Epithelial cell of esophagus (primary cell): ENCODE measurements around the gene HIKESHI.
"Not testable (repeated sequence)": the region's sequence is repeated elsewhere in the genome, so short reads cannot be mapped to it uniquely, and the experiment has no call there.

Source experiments
- DNase-seq: peaks from one replicate; pipeline ENCODE4 v3.0.0; 2010; ENCODE audit warnings: low read depth
- H3K4me3 ChIP-seq: 2 replicates; pipeline ENCODE4 v1.5.1; 2011; ENCODE audit warnings: mild to moderate bottlenecking, low read length, control low read depth
- CTCF ChIP-seq: IDR thresholded peaks from 2 replicates; pipeline ENCODE4 v1.5.1; 2011; ENCODE audit warnings: low read depth, mild to moderate bottlenecking, low read length, control low read depth, inconsistent platforms; ENCODE audit not compliant: insufficient read depth; ENCODE audit errors: missing control alignments

The HIKESHI gene

GRCh38 chr11:86335131-86335767 is 33.2 kb downstream of the HIKESHI start:
- H3K4me3 ChIP-seq = no peak overlapping the region
- DNase-seq = peak; percentile 74
- TF ChIP-seq CTCF = no peak

DNA sequence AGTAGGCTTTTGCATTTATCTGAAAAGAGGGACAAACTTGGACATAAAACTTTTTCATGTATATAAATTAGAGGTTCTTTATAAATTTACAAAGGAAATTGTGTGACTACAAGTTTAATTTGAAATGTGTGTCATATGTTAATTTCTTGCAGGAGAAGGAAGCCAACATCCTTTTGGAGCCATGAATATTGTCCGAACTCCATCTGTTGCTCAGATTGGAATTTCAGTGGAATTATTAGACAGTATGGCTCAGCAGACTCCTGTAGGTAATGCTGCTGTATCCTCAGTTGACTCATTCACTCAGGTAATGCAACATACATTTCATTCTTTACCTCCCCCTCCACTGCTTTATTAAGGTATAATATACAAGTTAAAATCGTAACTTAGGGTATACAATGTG is 35.2 kb downstream of the HIKESHI start:
- TF ChIP-seq CTCF = no peak
- no peak overlapping the region for H3K4me3 ChIP-seq
- DNase-seq = no peak

DNA sequence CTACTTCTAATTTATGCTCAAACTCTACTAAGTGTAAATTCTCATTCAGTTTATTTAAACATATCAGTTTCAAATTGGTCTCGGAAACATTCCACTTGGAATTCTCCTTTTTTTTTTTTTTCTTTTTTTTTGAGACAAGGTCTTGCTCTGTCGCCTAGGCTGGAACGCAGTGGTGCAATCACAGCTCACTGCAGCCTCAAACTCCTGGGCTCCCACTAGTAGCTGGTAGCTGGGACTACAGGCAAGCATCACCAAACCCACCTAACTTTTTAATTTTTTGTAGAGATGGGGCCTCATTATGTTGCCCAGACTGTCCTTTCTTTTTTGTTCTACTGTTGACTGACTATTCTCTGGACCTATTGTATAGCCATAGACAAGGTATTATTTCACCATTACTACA is 39.3 kb downstream of the HIKESHI start:
- no peak for TF ChIP-seq CTCF
- DNase-seq = no peak
- no peak overlapping the region for H3K4me3 ChIP-seq

DNA sequence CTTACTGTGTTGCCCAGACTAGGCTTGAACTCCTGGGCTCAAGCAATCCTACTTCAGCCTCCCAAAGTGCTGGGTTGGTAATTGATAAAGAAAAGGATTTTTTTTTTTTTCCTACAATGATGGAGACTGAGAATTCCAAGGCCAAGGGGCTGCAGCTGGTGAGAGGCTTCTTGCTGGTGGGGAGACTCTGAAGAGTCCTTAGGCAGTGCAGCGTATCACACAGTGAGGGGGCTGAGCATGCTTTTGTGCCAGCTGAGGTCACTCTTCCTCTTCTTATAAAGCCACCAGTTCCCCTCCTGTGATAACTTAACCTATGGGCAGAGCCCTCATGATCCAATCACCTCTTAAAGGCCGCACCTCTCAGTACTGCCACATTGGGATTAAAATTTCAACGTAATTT is 44.5 kb downstream of the HIKESHI start:
- no peak overlapping the region for H3K4me3 ChIP-seq
- TF ChIP-seq CTCF = no peak
- DNase-seq = no peak

GRCh38 chr11:86355256-86355655 is 53.2 kb downstream of the HIKESHI start:
- DNase-seq = no peak
- TF ChIP-seq CTCF = no peak
- no peak overlapping the region for H3K4me3 ChIP-seq

DNA sequence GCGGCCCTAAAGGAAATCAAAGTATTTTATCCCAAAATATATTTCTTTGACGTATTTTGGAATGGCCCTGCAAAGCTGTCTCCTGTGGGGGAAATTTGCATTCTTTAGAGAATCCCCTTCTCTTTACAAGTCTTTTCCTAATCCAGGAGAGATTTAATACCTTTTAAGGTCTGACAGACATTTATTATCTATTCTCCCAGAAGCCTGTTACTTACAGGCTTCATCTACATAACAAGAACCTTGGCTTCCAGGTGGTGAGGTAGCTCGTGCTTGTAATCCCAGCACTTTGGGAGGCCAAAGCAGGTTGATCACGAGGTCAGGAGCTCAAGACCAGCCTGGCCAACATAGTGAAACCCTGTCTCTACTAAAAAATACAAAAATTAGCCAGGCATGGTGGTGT is 55.4 kb downstream of the HIKESHI start:
- not testable (repeated sequence) for H3K4me3 ChIP-seq, DNase-seq

GRCh38 chr11:86358720-86359119 is 56.7 kb downstream of the HIKESHI start:
- TF ChIP-seq CTCF = no peak
- no peak for DNase-seq
- no peak overlapping the region for H3K4me3 ChIP-seq
